Karpas-422 (cell line): Measurements from ENCODE around the gene KRT81. TPM values are rescaled to one million over a fixed set of nuclear protein-coding genes. Genes with fewer than 3 reads are reported as not detected.

ENCODE experiments used
- DNase-seq: peaks from one replicate; pipeline ENCODE4 v3.0.0-alpha.2; 2015
- H2AFZ ChIP-seq: fragments of 200-600 bp; sonication (generic); 2 replicates; pipeline ENCODE4 v1.6.1; 2014; ENCODE audit warnings: antibody characterized with exemption, low read length, mixed read lengths
- H3K27ac ChIP-seq: fragments of 200-600 bp; sonication (generic); 2 replicates; pipeline ENCODE4 v1.5.1; 2014; ENCODE audit warnings: mild to moderate bottlenecking, low read length, moderate library complexity
- H3K27me3 ChIP-seq: fragments of 200-600 bp; sonication (generic); 2 replicates; pipeline ENCODE4 v1.6.1; 2014; ENCODE audit warnings: low read length, mixed read lengths
- H3K36me3 ChIP-seq: fragments of 200-600 bp; sonication (generic); 2 replicates; pipeline ENCODE4 v1.6.1; 2014; ENCODE audit warnings: low read length, mixed read lengths; ENCODE audit not compliant: insufficient read depth
- H3K4me1 ChIP-seq: fragments of 200-600 bp; sonication (generic); 2 replicates; pipeline ENCODE4 v1.6.1; 2014; ENCODE audit warnings: mild to moderate bottlenecking, low read length, mixed read lengths
- H3K4me2 ChIP-seq: fragments of 200-600 bp; sonication (generic); 2 replicates; pipeline ENCODE4 v1.6.1; 2014; ENCODE audit warnings: low read length, low read depth, mild to moderate bottlenecking; ENCODE audit not compliant: poor library complexity, severe bottlenecking
- H3K4me3 ChIP-seq: fragments of 200-600 bp; sonication (generic); 2 replicates; pipeline ENCODE4 v1.5.1; 2014; ENCODE audit warnings: mild to moderate bottlenecking, antibody characterized with exemption, low read length, mixed read lengths
- H3K79me2 ChIP-seq: fragments of 200-600 bp; sonication (generic); 2 replicates; pipeline ENCODE4 v1.6.1; 2014; ENCODE audit warnings: mild to moderate bottlenecking, low read length, mixed read lengths
- H3K9ac ChIP-seq: fragments of 200-600 bp; sonication (generic); 2 replicates; pipeline ENCODE4 v1.6.0; 2014; ENCODE audit warnings: low read length
- H3K9me2 ChIP-seq: fragments of 200-600 bp; sonication (generic), shearing (Covaris generic); replicated peaks from 2 replicates; pipeline ENCODE4 v1.6.0; 2014; ENCODE audit warnings: mild to moderate bottlenecking, low read length, moderate library complexity; ENCODE audit not compliant: insufficient read depth
- H3K9me3 ChIP-seq: fragments of 300-700, 200-600 bp; sonication (generic); 2 replicates; pipeline ENCODE4 v1.6.1; 2014; ENCODE audit warnings: low read length, mixed read lengths
- H4K20me1 ChIP-seq: fragments of 200-600 bp; sonication (generic); 2 replicates; pipeline ENCODE4 v1.6.1; 2014; ENCODE audit warnings: mild to moderate bottlenecking, antibody characterized with exemption, low read length, low read depth; ENCODE audit not compliant: insufficient read depth
- total RNA-seq: library from RNA; depleted of rRNA; stranded (reverse); fragments of >200 nt; shearing (Covaris generic); gene quantifications from 2 replicates; pipeline ENCODE4 v1.2.3, GENCODE V29; 2014; ENCODE audit warnings: low replicate concordance; rRNA removed

Gene KRT81
- total RNA-seq, result not detected in 2 replicates

DNA sequence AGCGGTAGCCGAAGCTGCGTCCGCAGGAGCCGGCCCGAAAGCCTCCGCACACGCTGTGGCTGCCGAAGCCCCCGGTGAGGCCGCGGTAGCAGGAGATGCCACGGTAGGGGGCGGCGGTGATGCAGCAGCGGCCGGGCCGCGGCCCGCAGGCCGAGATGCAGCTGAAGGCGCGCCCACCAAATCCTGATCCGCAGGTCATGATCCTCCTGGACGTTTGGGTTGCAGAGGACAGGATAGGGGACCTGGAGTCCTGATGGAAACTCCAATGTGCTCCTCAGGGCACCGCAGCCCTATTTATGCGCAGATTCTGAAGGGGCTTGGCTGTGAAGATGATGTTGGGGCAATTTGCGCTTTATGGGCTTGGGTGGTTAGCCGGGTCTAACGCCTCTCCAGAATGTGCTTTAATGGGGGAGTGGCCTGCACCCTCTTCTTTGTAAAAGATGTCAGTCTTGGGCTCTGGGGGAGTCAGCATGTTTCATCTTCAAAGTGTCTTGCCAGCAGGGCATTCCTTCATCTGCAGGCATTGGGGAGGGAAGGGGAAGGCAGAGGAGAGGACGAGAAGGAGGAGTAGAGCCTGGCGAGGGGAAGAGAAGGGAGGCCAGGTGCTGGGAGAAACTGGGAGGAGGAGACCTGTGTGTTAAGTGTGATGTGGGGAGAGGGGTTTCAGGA lies at the start of gene KRT81:
Gene KRT81 (minus strand): TSS at position 268 of the 669 bp plus-strand sequence. CDS start 69 bp downstream, at position 199.
- H3K27me3 ChIP-seq, result no peaks in the 10 kb centered on the region
- H3K9me3 ChIP-seq, result no peaks in the 10 kb centered on the region
- no peak within 1 kb of the TSS for H3K4me2 ChIP-seq
- no peak within 1 kb of the TSS for H3K9ac ChIP-seq
- H3K4me3 ChIP-seq, result no peak within 1 kb of the TSS
- no peak within 1 kb of the TSS for H2AFZ ChIP-seq
- H3K36me3 ChIP-seq, result no peaks in the 10 kb centered on the region
- no peak within 1 kb of the TSS for H3K27ac ChIP-seq
- no peak for DNase-seq
- H3K9me2 ChIP-seq, result no peaks in the 10 kb centered on the region
- H4K20me1 ChIP-seq, result no peaks in the 10 kb centered on the region
- no peaks in the 10 kb centered on the region for H3K79me2 ChIP-seq
- H3K4me1 ChIP-seq, result no peaks in the 10 kb centered on the region

DNA sequence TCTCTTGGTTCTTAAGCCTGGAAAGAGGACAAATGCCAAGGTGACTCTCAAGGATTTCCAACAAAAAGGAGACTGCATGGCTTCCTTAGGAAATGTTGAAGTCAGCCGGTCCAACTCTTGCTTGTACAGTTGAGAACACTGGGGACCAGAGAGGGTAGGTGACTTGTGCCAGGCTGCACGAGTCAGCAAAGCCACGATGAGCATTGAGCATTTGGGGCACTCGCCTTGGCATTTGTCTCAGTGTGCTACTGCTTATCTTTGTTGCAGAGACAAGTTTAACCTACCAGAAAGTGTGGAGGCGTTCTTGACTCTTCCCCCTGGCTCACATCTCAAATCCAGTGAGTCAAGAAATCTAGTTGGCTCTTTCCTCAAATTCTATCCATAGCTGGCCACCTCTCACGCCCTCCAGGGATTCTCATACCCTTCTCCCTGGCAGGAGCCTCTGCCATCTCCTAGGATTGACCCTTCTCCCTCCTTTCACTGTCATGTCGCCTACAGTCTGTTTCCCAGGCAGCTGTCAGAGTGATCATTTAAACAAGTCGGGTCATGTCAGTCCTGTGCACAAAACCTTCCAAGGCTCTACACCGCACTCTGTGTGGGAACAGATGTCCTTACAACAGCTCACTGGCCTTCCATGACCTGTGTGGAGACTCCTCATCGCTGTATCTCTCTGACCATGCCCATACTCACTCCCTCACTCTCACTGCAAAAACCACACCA lies 47.1 kb upstream of the KRT81 start:
- H2AFZ ChIP-seq, result no peak overlapping the region
- no peaks in the 10 kb centered on the region for H3K36me3 ChIP-seq
- H3K9me2 ChIP-seq, result no peaks in the 10 kb centered on the region
- H3K4me1 ChIP-seq, result no peaks in the 10 kb centered on the region
- H3K9me3 ChIP-seq, result no peaks in the 10 kb centered on the region
- no peak overlapping the region for H3K4me3 ChIP-seq
- 0 out of 2 replicates have a peak, but pooled peaks cover under 1% of the 10 kb centered on the region for H3K27me3 ChIP-seq
- no peaks in the 10 kb centered on the region for H4K20me1 ChIP-seq
- no peak overlapping the region for H3K9ac ChIP-seq
- H3K4me2 ChIP-seq, result no peak overlapping the region
- no peak for DNase-seq
- no peaks in the 10 kb centered on the region for H3K79me2 ChIP-seq
- H3K27ac ChIP-seq, result no peak overlapping the region

DNA sequence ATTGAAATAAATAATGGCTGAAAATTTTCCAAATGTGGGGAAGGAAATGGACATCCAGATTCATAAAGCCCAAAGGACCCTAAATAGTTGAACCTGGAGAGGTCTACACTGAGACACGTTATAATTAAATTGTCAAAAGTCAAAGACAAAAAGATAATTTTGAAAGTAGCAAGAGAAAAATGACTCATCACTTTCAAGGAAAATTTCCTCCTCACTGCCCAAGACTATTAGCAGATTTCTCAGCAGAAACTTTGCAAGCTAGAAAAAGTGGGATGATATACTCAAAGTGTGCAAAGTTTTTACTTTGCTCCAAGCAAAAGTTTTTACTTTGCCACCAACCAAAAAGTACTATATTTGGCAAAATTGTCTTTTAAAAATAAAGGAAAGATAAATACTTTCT lies 45.7 kb upstream of the KRT81 start:
- Histone ChIP-seq H3K9ac (no peak overlapping the region), H3K4me2 (no peak overlapping the region), H3K79me2 (no peaks in the 10 kb centered on the region), H3K4me3 (no peak overlapping the region), H3K9me3 (no peaks in the 10 kb centered on the region), H2AFZ (no peak overlapping the region), H3K4me1 (no peaks in the 10 kb centered on the region), H3K27me3 (no peaks in the 10 kb centered on the region), H3K27ac (no peak overlapping the region), H3K9me2 (no peaks in the 10 kb centered on the region), H4K20me1 (no peaks in the 10 kb centered on the region), H3K36me3 (no peaks in the 10 kb centered on the region)
- DNase-seq, result no peak

DNA sequence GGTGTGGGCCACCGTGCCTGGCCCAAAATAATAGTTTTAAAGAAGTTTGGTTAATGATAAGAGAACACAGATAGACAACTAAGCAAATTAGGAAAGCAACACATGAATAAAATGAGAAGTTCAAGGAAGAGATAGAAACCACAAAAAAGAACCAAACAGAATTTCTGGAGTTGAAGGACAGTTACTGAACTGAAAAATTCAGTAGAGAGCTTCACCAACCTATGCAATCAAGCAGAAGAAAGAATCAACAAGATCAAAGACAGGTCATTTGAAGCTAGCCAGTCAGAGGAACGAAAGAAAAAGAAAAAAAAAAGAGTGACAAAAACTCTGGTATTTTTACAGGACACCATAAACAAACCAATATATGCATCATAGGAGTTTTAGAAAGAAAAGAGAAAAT lies 45.3 kb upstream of the KRT81 start:
- Histone ChIP-seq H3K9me2 (no peaks in the 10 kb centered on the region), H2AFZ (no peak overlapping the region), H3K36me3 (no peaks in the 10 kb centered on the region), H3K9me3 (no peaks in the 10 kb centered on the region), H3K4me3 (no peak overlapping the region), H3K9ac (no peak overlapping the region), H3K4me1 (no peaks in the 10 kb centered on the region), H3K4me2 (no peak overlapping the region), H3K79me2 (no peaks in the 10 kb centered on the region), H3K27ac (no peak overlapping the region), H3K27me3 (no peaks in the 10 kb centered on the region), H4K20me1 (no peaks in the 10 kb centered on the region)
- DNase-seq, result no peak

DNA sequence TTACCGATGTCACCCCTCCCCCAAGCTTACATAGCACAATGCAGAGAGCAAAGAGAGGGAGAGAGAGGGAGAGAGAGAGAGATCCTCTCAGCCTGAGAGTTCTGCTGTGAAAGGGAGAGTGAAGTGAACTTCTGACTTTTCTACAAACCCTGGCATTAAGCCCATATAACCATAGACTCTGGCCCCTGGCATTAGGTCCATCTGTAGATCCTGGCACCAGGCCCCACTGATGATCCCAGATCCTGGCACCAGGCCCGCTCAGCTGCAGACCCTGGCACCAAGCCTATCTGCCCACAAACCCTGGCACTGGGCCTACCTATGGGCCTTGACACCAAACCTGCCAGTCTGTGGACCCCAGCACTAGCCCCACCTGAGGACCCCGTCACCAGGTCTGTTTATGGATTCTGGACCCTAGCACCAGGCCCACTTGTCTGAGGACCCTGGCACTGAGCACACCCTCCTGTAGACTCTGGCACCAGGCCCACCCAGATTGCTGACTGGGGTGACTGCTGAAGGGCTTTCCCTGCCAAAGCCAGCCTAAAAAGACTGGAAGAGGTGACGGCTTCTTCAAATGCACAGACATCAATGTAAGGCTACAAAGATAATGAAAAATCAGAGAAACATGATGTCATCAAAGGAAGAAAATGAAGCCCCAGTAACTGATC lies 44.4 kb upstream of the KRT81 start:
- no peak overlapping the region for H3K27ac ChIP-seq
- no peak overlapping the region for H2AFZ ChIP-seq
- H3K9ac ChIP-seq, result no peak overlapping the region
- H3K27me3 ChIP-seq, result no peaks in the 10 kb centered on the region
- H3K4me1 ChIP-seq, result peaks cover 6% of the 10 kb centered on the region; the same call in 1 of the 2 replicates
- H4K20me1 ChIP-seq, result no peaks in the 10 kb centered on the region
- no peaks in the 10 kb centered on the region for H3K9me2 ChIP-seq
- no peaks in the 10 kb centered on the region for H3K79me2 ChIP-seq
- H3K4me3 ChIP-seq, result no peak overlapping the region
- no peaks in the 10 kb centered on the region for H3K36me3 ChIP-seq
- no peak overlapping the region for H3K4me2 ChIP-seq
- H3K9me3 ChIP-seq, result no peaks in the 10 kb centered on the region
- no peak for DNase-seq

DNA sequence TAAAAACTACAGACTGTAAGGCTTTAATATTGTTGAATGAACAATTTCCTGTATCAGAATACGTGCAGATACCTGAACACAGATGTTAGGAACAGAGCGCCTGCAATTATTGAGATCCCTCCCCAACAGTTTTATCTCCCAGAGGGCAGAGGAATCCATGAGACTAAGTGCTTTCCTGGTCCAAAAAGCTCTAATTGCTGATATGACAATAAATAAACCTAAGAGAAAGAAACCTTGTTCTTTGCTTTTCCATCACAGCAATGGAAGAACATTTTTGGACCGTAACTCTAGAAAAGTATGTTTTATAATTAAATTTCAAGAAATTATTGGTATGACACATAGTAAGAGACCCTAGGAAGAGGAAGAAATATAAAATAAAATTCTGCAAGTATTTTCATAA lies 42.9 kb upstream of the KRT81 start:
- H3K36me3 ChIP-seq, result no peaks in the 10 kb centered on the region
- no peaks in the 10 kb centered on the region for H3K9me2 ChIP-seq
- no peak overlapping the region for H2AFZ ChIP-seq
- peaks cover 19% of the 10 kb centered on the region for H3K4me1 ChIP-seq
- H3K9ac ChIP-seq, result no peak overlapping the region
- no peaks in the 10 kb centered on the region for H3K79me2 ChIP-seq
- H3K9me3 ChIP-seq, result no peaks in the 10 kb centered on the region
- H3K27ac ChIP-seq, result no peak overlapping the region
- DNase-seq, result no peak
- no peaks in the 10 kb centered on the region for H3K27me3 ChIP-seq
- no peaks in the 10 kb centered on the region for H4K20me1 ChIP-seq
- no peak overlapping the region for H3K4me3 ChIP-seq
- H3K4me2 ChIP-seq, result no peak overlapping the region

DNA sequence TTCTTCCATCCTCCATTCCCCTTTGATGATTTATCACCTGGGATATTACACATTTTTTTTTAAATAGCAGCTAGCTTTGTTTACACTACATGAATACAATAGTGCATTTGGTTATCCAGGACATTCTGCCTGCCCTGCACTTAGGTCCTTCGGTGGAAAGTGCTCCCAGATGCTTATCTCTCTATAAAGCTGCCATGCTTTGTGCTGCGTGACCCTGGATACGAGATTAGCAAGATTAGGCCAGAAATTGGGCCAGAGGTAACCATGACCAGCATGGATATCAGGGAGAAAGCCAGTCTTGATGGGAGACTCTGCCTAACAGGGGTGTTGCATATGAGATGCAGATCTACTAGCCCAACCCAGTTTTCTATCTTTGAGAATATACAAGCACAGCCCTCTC lies 42.0 kb upstream of the KRT81 start:
- Histone ChIP-seq H3K27me3 (no peaks in the 10 kb centered on the region), H3K4me1 (peaks cover 27% of the 10 kb centered on the region), H3K36me3 (no peaks in the 10 kb centered on the region), H3K4me2 (no peak overlapping the region), H3K9me3 (no peaks in the 10 kb centered on the region), H4K20me1 (no peaks in the 10 kb centered on the region), H3K9me2 (no peaks in the 10 kb centered on the region), H3K27ac (no peak overlapping the region), H3K4me3 (no peak overlapping the region), H2AFZ (no peak overlapping the region), H3K9ac (no peak overlapping the region), H3K79me2 (no peaks in the 10 kb centered on the region)
- DNase-seq, result no peak

DNA sequence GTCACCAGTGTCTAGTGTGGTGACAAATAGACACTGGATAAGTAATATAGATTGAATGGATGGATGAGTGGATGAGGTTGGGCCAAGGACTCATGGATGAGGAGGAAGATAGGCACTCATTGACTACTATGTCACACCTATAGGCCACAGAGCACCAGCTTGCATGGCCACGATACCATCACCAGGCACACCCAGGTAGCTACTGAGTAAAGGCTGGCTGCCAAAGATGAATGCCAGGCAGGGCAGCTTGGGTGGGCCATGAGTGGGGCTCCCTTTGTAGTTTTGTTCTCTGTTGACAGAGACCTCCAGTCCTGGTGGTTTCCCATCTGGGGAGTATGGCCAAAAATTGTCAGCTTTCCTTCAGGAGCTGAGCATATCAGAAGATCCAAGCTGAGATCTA lies 41.0 kb upstream of the KRT81 start:
- no peaks in the 10 kb centered on the region for H3K36me3 ChIP-seq
- no peaks in the 10 kb centered on the region for H3K9me2 ChIP-seq
- no peak overlapping the region for H3K9ac ChIP-seq
- no peaks in the 10 kb centered on the region for H4K20me1 ChIP-seq
- H3K27me3 ChIP-seq, result no peaks in the 10 kb centered on the region
- H3K9me3 ChIP-seq, result no peaks in the 10 kb centered on the region
- H3K27ac ChIP-seq, result no peak overlapping the region
- H3K4me2 ChIP-seq, result no peak overlapping the region
- no peak overlapping the region for H2AFZ ChIP-seq
- no peak overlapping the region for H3K4me3 ChIP-seq
- H3K4me1 ChIP-seq, result peaks cover 35% of the 10 kb centered on the region
- no peaks in the 10 kb centered on the region for H3K79me2 ChIP-seq
- no peak for DNase-seq
